PC-3 (cell line): ENCODE results near the gene SESTD1. TPM values are rescaled to one million over a fixed set of nuclear protein-coding genes. Genes with fewer than 3 reads are reported as not detected.

Experiments used
- ATAC-seq: fragments of 200-7000 bp; cut with Tn5 transposase; 2 replicates; pipeline ENCODE4 v1.9.1; 2020; ENCODE audit warnings: mild to moderate bottlenecking, moderate library complexity
- BruUV-seq: library from RNA; stranded (reverse); fragments of 400-500 nt; replicated peaks from 2 replicates; lab custom pipeline; 2021; lab: Mats Ljungman, UMichigan
- CTCF ChIA-PET: fragments of 300-600 bp; sonication (Branson Sonifier 250); formaldehyde crosslinking; loops from one replicate; lab custom pipeline; 2022; ENCODE audit warnings: antibody characterized with exemption; lab: Charles Lee
- POLR2A ChIA-PET: fragments of 300-600 bp; sonication (Branson Sonifier 250); formaldehyde crosslinking; loops from one replicate; lab custom pipeline; 2022; ENCODE audit warnings: antibody characterized with exemption; ENCODE audit not compliant: unreplicated experiment; lab: Charles Lee
- DNase-seq: peaks from one replicate; pipeline ENCODE4 v3.0.0-alpha.2; 2015
- H2AFZ ChIP-seq: fragments of 300-600 bp; sonication (generic); 2 replicates; pipeline ENCODE4 v1.6.0; 2016; ENCODE audit warnings: antibody characterized with exemption, low read length
- H3F3A ChIP-seq: fragments of 300-600 bp; sonication (generic); one replicate; pipeline ENCODE4 v1.6.0; 2017; ENCODE audit warnings: antibody characterized with exemption, low read length, control low read depth, mild to moderate bottlenecking; ENCODE audit not compliant: unreplicated experiment
- H3K27ac ChIP-seq: fragments of 300-600 bp; sonication (generic); 2 replicates; pipeline ENCODE4 v1.5.1; 2016; ENCODE audit warnings: mild to moderate bottlenecking, low read length
- H3K27me3 ChIP-seq: fragments of 300-600 bp; sonication (generic); 2 replicates; pipeline ENCODE4 v1.6.1; 2016; ENCODE audit warnings: low read length, mixed read lengths
- H3K36me3 ChIP-seq: fragments of 300-600 bp; sonication (generic); 2 replicates; pipeline ENCODE4 v1.6.1; 2016; ENCODE audit warnings: low read depth, mixed run types, low read length, mixed read lengths
- H3K4me1 ChIP-seq: fragments of 300-600 bp; sonication (generic); 2 replicates; pipeline ENCODE4 v1.5.1; 2016; ENCODE audit warnings: low read length; ENCODE audit not compliant: insufficient read depth
- H3K4me2 ChIP-seq: fragments of 300-600 bp; sonication (generic); 2 replicates; pipeline ENCODE4 v1.6.0; 2016; ENCODE audit warnings: low read length
- H3K4me3 ChIP-seq: fragments of 300-600 bp; sonication (generic); 2 replicates; pipeline ENCODE4 v1.5.1; 2016; ENCODE audit warnings: mild to moderate bottlenecking, low read length, mixed read lengths
- H3K79me2 ChIP-seq: fragments of 300-600 bp; sonication (generic); 2 replicates; pipeline ENCODE4 v1.6.1; 2017; ENCODE audit warnings: low read length, mixed read lengths
- H3K9ac ChIP-seq: fragments of 300-600 bp; sonication (generic); 2 replicates; pipeline ENCODE4 v1.6.0; 2016; ENCODE audit warnings: mild to moderate bottlenecking, low read length
- H3K9me2 ChIP-seq: fragments of 300-600 bp; sonication (generic); replicated peaks from 2 replicates; pipeline ENCODE4 v1.6.1; 2016; ENCODE audit warnings: mixed run types, low read length, mixed read lengths
- H3K9me3 ChIP-seq: fragments of 300-600 bp; sonication (generic); 2 replicates; pipeline ENCODE4 v1.6.1; 2016; ENCODE audit warnings: low read length, mixed read lengths
- H4K20me1 ChIP-seq: fragments of 300-600 bp; sonication (generic); 2 replicates; pipeline ENCODE4 v1.6.1; 2016; ENCODE audit warnings: low read length, mixed read lengths
- CTCF ChIP-seq: fragments of 300-600 bp; sonication (generic); conservative IDR thresholded peaks from 2 replicates; pipeline ENCODE4 v1.5.1; 2017; ENCODE audit warnings: antibody characterized with exemption, low read depth, mild to moderate bottlenecking, low read length
- EZH2 ChIP-seq: fragments of 300-600 bp; sonication (generic); IDR thresholded peaks from one replicate; pipeline ENCODE4 v1.6.1; 2017; ENCODE audit warnings: antibody characterized with exemption, mild to moderate bottlenecking, low read length; ENCODE audit not compliant: unreplicated experiment
- EZH2phosphoT487 ChIP-seq: fragments of 300-600 bp; sonication (generic); IDR thresholded peaks from 2 replicates; pipeline ENCODE4 v1.6.1; 2018; ENCODE audit warnings: mild to moderate bottlenecking, antibody characterized with exemption, low read length, borderline replicate concordance
- intact Hi-C: fragments of 100-400 bp; cut with micrococcal nuclease; formaldehyde crosslinking; loops from 2 replicates; pipeline ENCODE4 v1.9.0; 2023
- total RNA-seq: library from RNA; depleted of rRNA; stranded (reverse); fragments of >200 nt; gene quantifications from 2 replicates; pipeline ENCODE4 v1.2.3, GENCODE V29; 2014

The SESTD1 gene
- total RNA-seq, 1 experiment from 2014 or later, result 12.2 TPM

- Histone ChIP-seq H3K4me3 (no peak overlapping the region), H3K79me2 (no peaks in the 10 kb centered on the region), H3K27ac (peak overlapping the region; percentile 61), H3K4me1 (peaks cover 39% of the 10 kb centered on the region), H4K20me1 (no peaks in the 10 kb centered on the region), H3K4me2 (peak overlapping the region; percentile 36), H3K9ac (no peak overlapping the region), H2AFZ (no peak overlapping the region), H3K36me3 (peaks cover 8% of the 10 kb centered on the region; the same call in 1 of the 2 replicates), H3K9me3 (no peaks in the 10 kb centered on the region), H3F3A (no peaks in the 10 kb centered on the region), H3K27me3 (no peaks in the 10 kb centered on the region), H3K9me2 (no peaks in the 10 kb centered on the region)
- intact Hi-C loops, result loop anchor here (10.0 kb wide), 2 partner anchors 310 to 340 kb away; no protein-coding TSS in a partner anchor
- ChIA-PET CTCF (no interaction called here), POLR2A (no interaction called here)
- BruUV-seq, result no TSS peak
- TF ChIP-seq CTCF (no peak), EZH2phosphoT487 (no peak), EZH2 (no peak)
- ATAC-seq (peak; percentile 81), DNase-seq (peak; percentile 84)
Measured at GRCh38 chr2:179104736-179105135, 159.9 kb downstream of the SESTD1 start.

GRCh38 chr2:179098080-179098689 is 166.4 kb downstream of the SESTD1 start:
- Histone ChIP-seq H3K9ac (no peak overlapping the region), H3F3A (no peaks in the 10 kb centered on the region), H3K79me2 (no peaks in the 10 kb centered on the region), H3K4me3 (no peak overlapping the region), H2AFZ (no peak overlapping the region), H3K9me3 (no peaks in the 10 kb centered on the region), H3K27ac (no peak overlapping the region), H3K36me3 (no peaks in the 10 kb centered on the region), H3K4me2 (no peak overlapping the region), H3K27me3 (no peaks in the 10 kb centered on the region), H4K20me1 (no peaks in the 10 kb centered on the region), H3K9me2 (no peaks in the 10 kb centered on the region), H3K4me1 (no peaks in the 10 kb centered on the region)
- ChIA-PET CTCF (no interaction called here), POLR2A (no interaction called here)
- no peak for DNase-seq
- ATAC-seq, result no peak
- TSS peak; percentile 13 for BruUV-seq
- intact Hi-C loops, result no loop called here
- TF ChIP-seq CTCF (no peak), EZH2 (no peak), EZH2phosphoT487 (no peak)

GRCh38 chr2:179097131-179097530 is 167.5 kb downstream of the SESTD1 start:
- Histone ChIP-seq H4K20me1 (no peaks in the 10 kb centered on the region), H3K36me3 (no peaks in the 10 kb centered on the region), H3K9ac (no peak overlapping the region), H3K27me3 (no peaks in the 10 kb centered on the region), H2AFZ (no peak overlapping the region), H3K9me3 (no peaks in the 10 kb centered on the region), H3K4me1 (no peaks in the 10 kb centered on the region), H3F3A (no peaks in the 10 kb centered on the region), H3K4me3 (no peak overlapping the region), H3K4me2 (no peak overlapping the region), H3K27ac (no peak overlapping the region), H3K9me2 (no peaks in the 10 kb centered on the region), H3K79me2 (no peaks in the 10 kb centered on the region)
- no peak for DNase-seq
- ChIA-PET POLR2A (no interaction called here), CTCF (no interaction called here)
- BruUV-seq, result no TSS peak
- ATAC-seq, result no peak
- intact Hi-C loops, result no loop called here
- TF ChIP-seq EZH2, result no peak
- no peak for TF ChIP-seq CTCF
- TF ChIP-seq EZH2phosphoT487, result no peak
